Activated CD8-positive, alpha-beta memory T cell treated with anti-CD3 and anti-CD28 coated beads, Interleukin-2, amount 50 U/mL, for 1 hour (primary cell): ENCODE data around the gene RAD51B.

Source experiments
- DNase-seq: peaks from one replicate; pipeline ENCODE4 v3.0.0-alpha.2; 2020; ENCODE audit errors: extremely low read depth

RAD51B gene

DNA sequence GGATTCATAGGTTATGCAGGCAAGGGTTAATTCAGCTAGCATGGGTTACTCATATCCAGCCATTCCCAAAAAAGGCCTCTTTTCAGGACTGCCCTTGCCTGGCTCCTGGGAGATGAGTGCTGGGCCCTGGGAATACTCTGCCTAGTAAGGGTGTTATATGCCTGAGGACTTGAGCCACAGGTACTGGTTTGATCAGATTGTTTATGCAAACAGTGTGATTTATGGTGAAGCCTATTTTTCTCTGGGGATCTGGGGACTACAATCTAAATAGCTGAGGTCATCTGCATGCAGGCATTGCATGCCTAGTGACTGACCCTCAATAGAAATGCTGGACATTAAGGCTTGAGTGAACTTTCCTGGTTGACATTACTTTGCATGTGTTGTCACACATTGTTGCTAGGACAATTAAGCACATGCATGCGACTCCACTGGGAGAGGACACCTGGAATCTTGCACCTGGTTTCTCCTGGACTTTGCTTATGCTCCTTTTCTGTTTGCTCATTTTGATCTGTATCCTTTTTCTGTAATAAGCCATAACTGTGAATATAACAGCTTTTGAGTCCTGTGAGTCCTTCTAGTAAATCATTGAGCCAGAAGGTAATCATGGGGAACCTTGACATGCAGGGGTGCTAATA is 73.0 kb downstream of the RAD51B start:
- no peak for DNase-seq

DNA sequence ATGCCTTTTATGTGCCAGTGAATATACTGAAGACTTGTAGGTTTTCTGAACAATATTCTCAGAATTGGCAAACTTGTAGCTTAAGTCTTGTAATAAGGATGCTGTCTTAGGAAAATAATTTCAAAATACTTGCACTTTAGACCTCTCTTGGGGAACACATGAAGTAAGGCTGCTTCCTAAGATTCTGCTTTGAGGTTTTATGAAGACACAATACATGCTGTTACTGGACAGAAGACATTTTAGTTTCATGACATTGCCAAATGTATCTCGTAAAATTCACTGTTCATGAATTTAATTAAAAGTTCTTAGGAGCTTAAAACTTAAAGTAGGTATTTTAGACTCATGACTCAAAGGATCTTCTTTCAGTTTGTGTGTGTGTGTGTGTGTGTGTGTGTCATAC is 80.7 kb downstream of the RAD51B start:
- DNase-seq, result no peak

DNA sequence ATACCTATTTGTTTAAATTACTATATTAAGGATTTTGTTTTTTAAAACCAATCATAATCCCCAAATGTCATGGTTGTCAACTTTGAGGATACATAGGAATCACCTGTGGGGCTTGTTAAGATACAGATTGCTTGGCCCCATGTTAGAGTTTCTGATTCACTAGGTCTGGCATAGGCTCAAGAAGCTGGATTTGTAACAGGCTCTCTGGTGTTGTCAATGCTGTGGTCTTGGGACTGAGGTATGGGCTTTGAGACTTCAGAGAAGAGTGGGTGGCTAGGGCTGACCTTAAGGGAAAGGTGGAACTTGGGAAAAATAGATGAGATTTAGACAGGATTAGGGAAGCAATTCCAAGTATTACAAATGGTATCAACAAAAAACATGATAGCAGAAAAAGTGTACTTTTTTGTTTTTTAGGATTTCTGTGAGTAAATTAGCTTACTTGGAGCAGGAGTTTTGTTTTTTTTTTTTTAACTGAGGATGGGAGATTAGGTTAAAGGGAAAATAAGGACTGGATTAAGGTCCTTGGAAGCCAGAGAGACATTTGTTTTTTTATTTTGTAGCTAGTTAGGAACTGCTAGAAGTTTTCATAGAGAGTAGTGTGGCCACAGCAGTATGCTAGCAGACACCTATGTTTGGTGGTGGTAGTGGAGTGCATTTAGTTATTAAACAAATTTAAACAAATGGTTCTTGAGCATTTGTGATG is 88.6 kb downstream of the RAD51B start:
- no peak for DNase-seq

DNA sequence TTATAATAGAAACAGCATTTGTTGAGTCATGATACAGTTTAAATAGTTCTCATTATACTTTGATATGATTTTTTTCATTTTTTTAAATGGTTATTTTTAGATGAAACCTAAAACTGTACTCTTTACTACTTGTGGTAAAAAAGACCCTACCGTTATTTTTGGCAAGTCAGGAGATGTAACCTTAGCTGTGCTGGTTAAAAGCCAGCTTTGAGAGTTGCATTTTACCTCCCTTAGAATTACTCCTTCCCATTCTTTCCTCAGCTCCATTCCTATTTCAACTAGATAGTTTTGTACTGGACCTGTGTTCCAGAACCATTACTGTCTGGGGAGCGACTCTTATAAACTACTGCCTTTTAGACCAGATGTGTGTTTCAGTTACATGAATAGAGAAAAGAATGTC is 92.0 kb downstream of the RAD51B start:
- DNase-seq, result no peak

DNA sequence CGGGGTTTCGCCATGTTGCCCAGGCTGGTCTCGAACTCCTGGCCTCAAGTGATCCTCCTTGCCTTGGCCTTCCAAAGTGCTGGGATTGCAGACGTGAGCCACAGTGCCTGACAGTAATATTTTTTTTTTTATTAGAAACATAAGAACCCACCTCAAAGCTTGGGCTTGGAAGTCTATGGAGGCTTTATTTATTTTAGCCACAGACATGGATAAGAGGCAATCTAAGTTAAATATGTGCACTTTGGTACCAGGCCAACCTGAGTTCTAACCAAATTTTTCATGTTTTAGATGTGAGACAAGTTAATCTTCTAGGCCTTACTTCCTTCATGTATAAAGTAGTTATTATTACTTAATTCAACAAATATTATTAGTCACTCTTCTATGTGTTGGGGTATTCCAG is 96.9 kb downstream of the RAD51B start:
- DNase-seq, result no peak

DNA sequence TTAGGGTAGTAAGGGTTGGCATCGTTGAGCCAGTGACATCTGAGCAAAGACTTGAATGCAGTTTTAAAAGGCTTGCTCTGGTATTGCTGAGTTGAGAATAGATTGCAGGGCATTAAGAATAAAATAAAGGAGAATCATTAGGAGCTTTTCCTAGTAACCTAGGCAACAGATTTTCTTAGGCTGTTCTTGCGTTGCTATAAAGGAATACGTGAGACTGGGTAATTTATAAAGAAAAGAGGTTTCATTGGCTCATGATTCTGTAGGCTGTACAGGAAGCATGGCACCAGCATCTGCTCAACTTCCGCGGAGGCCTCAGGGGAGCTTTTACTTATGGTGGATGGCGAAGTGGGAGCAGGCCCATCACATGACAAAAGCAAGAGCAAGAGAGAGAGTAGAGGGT is 97.4 kb downstream of the RAD51B start:
- DNase-seq, result no peak

DNA sequence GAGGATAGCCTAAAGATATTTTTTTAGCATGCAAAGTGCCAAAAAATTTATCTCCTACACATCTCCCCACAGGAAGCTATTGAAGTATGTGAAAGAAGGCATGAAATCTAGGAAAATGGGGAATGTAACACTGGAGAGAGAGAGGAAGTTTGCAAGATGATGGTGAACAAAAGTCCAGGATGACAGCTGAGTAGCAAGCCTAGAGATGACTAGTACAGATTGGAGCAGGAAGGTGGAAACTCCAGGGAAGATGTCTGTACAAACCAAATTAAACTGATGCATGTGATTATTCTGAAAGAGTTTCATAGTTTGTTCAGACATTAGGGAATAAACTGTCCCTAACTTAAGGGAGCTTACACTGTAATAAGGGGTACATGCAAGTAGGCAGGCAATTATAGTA is 99.3 kb downstream of the RAD51B start:
- no peak for DNase-seq

DNA sequence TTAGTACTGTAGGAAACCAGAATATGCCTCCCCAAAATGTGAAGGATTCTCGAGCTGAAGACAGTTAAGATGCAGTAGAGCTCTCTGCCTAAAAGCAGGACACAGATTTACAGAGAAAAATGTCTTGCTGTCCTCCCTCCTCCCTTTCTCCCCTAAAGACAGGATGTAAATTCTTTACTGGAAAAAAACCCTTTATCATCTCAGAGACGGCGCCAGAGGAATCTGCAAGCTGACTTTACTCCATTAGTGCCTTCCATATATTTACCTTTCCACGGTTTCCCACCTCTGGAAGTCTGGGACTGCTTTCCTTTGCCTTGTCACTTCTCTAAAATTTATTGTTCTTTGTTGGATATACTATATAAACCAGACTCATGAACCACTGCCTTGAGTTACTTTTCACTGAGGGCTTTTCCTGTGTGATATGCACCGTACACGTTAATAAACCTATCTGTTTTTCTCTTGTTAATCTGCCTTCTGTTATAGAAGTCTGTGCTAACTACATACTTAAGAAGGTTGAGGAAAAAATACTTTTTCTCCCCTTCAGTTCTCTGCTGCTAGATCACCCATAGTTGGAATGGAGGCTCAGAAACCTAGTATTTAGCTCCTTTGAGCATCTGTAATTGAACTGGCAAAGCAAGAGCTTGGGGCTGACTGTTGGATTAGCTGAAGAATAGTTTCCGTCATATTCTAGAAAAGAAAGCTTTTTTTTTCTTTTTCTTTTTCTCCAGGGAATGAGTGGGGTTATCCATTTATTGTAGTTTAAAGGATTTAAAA is 99.9 kb downstream of the RAD51B start:
- no peak for DNase-seq

DNA sequence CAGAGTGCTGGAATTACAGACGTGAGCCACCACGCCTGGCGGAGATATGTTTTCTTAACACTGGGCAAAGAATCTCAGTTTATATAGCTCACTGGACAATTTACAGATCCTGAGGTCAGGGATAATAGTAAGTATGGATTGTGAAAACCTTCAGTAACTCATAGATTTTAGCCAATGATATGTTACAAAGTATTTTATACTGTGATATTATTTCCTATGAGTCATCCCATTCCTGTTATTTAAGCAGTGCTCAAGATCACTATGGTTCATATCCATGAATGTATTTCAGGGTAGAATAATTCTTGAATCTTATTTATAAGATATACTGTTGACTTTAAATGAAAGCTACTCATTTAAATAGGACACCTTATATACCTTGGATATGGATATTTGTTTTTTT is 107.2 kb downstream of the RAD51B start:
- DNase-seq, result no peak

DNA sequence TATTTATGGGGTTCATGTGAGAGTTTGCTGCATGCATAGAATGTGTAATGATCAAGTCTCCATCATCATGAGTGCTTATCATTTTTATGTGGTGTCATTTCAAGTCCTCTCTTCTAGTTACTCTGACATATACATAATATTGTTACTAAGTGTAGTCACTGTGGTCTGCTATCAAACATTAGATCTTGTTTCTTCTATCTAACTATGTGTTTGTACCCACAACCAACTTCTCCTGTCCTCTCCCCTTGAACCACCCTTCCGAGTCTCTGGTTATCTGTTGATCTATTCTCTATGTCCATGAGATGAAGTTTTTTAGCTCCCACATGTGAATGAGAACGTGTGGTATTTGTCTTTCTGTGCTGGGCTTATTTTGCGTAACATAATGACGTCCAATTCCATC is 107.7 kb downstream of the RAD51B start:
- no peak for DNase-seq

DNA sequence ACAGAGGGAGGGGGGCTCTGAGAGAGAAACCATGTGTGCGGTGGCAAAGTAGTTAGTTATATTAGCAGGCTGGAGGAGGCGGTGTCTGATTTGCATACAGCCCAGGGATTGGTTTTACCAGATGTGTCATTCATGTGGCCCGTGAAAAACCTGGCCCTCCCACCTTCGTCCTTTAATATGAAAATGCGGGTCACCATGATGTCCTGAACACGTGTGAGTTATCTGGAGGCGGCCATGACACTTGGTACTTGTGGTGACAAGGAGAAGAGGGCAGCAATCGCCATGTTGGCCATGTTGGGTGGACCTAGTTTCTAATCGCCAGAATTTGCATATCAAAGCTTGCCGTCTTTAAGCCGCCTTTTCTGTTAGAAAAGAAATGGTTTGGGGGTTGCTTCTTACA is 108.8 kb downstream of the RAD51B start:
- DNase-seq, result no peak

DNA sequence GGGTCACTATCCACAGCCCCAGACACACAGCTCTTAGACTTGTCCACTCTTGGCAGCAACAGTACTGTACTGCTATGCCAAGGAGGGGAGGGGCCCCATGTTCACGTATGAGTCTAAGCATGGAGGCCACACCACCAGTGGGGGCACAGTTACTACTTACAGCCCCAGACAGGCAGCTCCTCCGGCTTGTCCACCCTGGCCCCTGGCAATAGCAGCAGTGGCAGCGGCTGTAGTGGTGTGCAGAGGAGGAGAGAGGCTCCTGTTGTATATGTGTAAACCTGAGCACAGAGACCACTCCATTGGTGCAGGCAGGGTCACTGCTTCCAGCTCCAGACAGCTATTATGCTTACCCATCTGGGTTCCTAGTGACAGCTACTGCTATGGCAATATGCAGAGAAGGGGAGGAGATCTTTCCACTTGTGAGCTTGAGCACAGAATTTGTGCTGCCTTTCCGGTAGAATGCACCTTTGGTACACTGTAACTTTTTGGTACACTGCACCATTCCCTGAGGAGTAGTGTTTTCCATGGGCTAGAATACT is 113.2 kb downstream of the RAD51B start:
- DNase-seq, result no peak

DNA sequence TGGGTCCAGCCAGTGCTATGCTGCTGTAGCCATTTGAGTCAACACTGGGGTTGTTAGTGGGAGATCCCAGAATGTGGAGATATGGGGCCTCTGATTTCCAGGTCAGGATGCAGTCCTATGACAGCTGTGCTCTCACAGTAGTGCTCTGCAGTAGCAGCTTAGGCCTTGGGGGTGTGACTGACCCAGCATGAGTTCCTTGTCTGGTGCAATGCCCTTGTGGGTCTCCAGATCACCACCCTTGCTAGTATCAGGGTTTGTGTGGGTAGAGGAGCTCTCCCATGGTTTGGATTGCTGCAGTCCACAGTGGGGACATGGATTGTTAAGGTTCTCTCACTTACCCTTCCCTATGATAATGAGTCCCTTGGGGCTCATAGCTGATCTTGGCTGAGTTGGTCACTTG is 113.7 kb downstream of the RAD51B start:
- no peak for DNase-seq

DNA sequence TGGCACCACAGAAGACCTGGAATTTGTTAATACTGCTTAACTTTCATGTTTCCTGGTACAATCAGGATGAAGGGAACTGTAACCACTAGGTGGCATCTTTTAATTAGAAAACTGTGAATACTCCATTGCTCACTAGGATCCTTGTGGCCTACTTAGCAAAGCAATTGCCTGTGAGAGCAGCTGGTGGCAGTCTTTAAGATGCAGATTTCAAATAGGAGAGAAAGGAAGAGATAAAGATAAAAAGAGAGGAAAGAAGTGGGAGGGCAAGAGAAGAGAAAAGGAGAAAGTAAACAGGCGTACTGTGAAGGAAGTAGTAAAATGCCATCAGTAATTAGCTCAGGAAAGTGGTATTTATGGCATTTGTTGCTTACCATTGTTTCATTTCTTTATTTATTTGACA is 114.5 kb downstream of the RAD51B start:
- DNase-seq, result no peak

DNA sequence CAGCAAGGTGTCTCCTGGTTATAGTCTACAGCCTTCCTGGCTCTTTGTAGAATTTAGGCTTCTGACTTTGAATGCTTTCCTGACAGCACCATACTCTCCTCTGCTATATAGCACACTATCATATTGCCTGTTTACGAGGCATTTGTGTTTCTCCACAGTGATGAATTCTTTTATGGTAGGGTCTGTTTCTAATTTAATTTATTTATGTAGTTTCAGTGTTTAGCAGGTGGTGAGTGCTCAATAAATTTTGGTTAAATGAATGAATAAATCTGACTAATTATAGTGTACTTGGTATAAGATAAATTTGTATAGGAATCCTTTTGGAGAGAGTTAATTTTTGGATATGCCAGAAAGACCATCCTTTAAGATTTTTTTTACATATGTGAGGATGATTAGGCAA is 115.3 kb downstream of the RAD51B start:
- DNase-seq, result no peak

DNA sequence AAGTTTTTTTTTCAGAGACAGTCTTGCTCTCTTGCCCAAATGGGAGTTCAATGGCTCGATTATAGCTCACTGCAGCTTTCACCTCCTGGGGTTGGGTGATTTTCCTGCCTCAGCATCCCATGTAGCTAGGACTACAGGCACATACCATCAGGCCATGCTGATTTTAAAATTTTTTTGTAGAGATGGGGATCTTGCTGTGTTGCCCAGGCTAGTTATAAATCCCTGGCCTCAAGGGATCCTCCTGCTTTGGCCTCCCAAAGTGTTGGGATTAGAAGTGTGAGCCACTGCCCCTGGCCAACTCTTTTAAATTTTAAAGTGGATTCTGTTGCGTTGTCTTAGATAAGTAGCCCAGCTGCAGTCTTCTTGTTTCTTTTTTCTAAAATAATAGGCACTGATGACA is 115.8 kb downstream of the RAD51B start:
- DNase-seq, result no peak

DNA sequence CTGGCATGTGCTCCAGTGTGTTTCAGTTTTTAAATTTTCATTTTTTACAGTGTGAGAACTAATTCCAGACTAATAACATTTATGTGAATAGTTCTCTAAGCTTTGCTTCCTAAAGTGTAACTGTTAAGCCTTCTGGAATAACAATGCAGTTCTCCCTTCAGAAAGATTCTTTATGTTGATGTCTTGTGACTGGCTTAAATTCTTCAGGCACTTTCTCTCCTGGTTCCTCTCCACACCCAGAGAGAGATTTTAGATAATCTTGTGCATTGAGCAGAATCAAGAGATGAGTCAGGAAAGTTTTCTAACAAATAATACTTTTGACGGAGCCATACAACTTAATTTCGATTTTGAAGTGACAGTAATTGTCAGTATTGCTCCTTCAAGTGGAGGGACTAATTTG is 118.5 kb downstream of the RAD51B start:
- DNase-seq, result no peak

DNA sequence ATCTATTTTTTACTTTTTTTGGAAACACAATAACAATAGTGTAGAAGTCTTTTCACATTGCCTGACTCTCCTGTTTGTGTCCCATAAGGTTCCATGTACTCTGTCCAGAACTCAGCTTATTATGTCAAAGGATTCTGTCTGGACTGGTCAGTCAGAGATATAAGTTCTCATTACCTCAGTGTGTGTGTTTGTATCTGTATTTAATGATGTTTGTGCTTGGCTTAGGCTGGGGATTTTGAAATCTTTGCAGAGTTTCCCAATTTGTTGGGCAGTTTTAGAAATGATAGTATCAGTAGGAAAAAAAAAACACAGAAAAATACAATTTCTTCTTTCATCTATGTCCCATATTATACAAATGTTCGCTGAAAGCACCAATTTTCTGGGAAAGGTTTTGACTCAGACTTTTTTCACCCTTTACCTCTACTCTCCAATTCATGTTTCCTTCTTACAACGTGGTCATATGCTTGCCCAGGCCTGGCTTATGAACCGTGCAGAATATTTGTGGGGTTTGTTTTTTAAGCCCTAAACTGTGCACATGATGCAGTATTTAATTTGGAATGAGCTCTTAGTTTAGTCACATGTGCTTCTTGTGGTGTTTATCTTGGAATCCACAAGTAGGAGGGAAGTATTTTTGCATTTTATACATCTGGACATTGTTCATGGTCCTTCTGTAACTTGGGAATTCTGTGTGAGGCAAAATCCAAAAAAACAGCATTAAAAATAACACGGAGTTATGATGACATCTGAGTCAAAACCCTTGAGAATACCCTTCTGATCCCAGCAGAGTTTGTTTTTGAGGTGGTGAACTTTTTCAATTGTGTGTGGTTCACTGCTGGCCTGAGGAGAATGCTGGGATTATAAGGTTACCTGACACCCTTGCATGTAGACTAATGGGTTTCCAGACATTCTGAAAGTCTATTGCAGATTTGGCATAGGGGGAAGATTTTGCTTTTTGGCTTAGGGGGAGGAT is 121.2 kb downstream of the RAD51B start:
- no peak for DNase-seq

DNA sequence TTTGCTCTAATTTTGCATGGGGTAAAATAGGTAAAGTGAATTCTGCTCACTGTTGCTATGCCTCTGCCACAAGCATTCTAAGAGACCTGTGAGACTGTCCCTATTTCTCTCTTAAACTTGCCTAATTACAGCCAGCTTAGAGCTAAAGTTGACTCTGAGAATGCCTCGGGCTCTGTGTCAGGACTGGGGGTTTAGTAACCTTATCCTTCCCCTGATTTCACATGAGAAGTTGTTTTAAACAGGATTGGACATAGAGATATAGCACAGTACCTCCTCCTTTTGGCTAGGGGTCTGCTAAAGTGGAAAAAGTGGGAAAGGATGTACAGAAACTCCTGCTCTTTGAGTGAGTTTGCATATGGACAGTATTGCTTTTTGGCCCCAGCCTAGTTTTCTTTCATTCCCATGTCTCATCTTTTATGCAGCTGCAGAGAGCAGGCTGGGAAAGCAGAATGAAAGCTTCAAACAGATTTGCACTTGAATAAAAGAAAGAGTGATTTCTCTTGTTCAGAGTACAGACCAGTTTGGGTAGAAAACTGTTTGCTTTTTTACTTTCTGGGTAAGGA is 122.0 kb downstream of the RAD51B start:
- DNase-seq, result no peak

DNA sequence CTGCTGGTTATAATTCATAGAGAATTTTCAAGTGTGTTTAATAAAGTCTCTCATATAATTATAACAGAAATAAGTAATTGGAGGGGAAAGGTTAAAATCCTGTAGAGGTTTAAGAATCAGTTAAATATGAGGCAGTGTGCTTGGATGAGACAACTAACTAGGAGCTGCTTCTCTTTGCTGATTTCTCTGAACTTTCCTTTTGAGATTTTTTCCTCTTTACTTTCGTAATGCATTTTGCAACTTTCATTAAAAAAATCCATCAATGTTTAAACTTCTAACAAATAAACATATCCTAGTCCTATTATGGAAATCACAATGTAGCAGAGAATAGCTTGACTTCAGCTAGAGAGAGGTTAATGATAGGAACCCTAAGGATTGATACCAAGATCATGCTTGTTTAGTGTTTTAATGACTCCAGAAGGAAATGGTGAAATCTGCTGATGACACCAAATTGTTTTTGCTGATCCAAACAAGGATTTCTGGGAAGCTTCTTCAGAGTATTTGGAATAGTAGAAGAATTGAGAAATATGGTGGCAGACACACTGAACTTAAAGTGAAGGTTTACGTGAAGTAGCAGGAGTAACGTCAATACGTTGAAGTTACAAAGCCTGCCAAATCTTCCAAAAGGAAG is 122.6 kb downstream of the RAD51B start:
- DNase-seq, result no peak

DNA sequence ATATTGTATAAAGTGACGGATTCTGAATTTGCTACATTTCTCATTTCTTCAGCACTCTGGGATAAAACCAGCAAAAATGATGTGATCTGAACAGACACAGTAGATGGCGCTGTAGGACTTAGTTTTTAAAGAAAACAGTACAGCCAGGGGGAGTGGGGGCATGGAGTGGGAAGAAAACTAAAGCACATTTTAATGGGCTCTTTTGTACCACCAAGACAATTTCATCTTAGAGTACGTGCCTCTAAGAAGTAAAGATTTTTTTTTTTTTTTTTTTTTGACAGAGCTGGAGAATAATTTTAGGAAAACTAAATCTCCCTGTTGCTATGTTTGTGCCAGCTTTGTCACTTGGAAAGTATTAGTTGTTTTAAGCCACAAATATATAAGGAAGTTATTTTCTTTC is 124.4 kb downstream of the RAD51B start:
- peak; percentile 21 for DNase-seq
